Activated CD8-positive, alpha-beta memory T cell treated with anti-CD3 and anti-CD28 coated beads, Interleukin-2, amount 50 U/mL, for 24 hours (primary cell): Measurements from ENCODE around the gene TTC39C.
"Not testable (repeated sequence)": the region's sequence is repeated elsewhere in the genome, so short reads cannot be mapped to it uniquely, and the experiment has no call there.

Source experiments
- DNase-seq: peaks from one replicate; pipeline ENCODE4 v3.0.0-alpha.2; 2020; ENCODE audit errors: extremely low read depth

The TTC39C gene

GRCh38 chr18:24053211-24053610 is 38.7 kb downstream of the TTC39C start:
- no peak for DNase-seq

- no peak for DNase-seq
These were observed 39.6 kb downstream of the TTC39C start for GRCh38 chr18:24054130-24054529.

- DNase-seq: no peak
These were observed 40.7 kb downstream of the TTC39C start for GRCh38 chr18:24055009-24055804.

- no peak for DNase-seq
These were observed 41.3 kb downstream of the TTC39C start for GRCh38 chr18:24055878-24056277.

GRCh38 chr18:24056506-24056905 is 42.0 kb downstream of the TTC39C start:
- no peak for DNase-seq

- no peak for DNase-seq
These were observed 43.2 kb downstream of the TTC39C start for GRCh38 chr18:24057804-24058203.

GRCh38 chr18:24059385-24059784 is 44.8 kb downstream of the TTC39C start:
- not testable (repeated sequence) for DNase-seq

- no peak for DNase-seq
These were observed 46.1 kb downstream of the TTC39C start for GRCh38 chr18:24060644-24061043.

GRCh38 chr18:24063121-24063731 is 48.7 kb downstream of the TTC39C start:
- DNase-seq: no peak

GRCh38 chr18:24064391-24065100 is 50.0 kb downstream of the TTC39C start:
- DNase-seq: no peak

- no peak for DNase-seq
These were observed 51.4 kb downstream of the TTC39C start for GRCh38 chr18:24065906-24066305.

GRCh38 chr18:24068945-24069693 is 54.6 kb downstream of the TTC39C start:
- no peak for DNase-seq

- DNase-seq: no peak
These were observed 56.5 kb downstream of the TTC39C start for GRCh38 chr18:24071029-24071428.

- no peak for DNase-seq
These were observed 57.2 kb downstream of the TTC39C start for GRCh38 chr18:24071779-24072178.

- DNase-seq: no peak
These were observed 58.2 kb downstream of the TTC39C start for GRCh38 chr18:24072743-24073142.

- DNase-seq: no peak
These were observed 59.2 kb downstream of the TTC39C start for GRCh38 chr18:24073791-24074190.

- DNase-seq: not testable (repeated sequence)
These were observed 60.2 kb downstream of the TTC39C start for GRCh38 chr18:24074757-24075156.

- peak; percentile 67 for DNase-seq
These were observed 61.4 kb downstream of the TTC39C start for GRCh38 chr18:24075767-24076597.

GRCh38 chr18:24076950-24077349 is 62.4 kb downstream of the TTC39C start:
- DNase-seq: no peak

- DNase-seq: no peak
These were observed 63.8 kb downstream of the TTC39C start for GRCh38 chr18:24078391-24078790.

- DNase-seq: no peak
These were observed 66.3 kb downstream of the TTC39C start for GRCh38 chr18:24080861-24081260.
